GM10248 (cell line): ENCODE measurements around the gene WDR88.

Source experiments
- CTCF ChIA-PET: fragments of 300-600 bp; sonication (Branson Sonifier 250); formaldehyde crosslinking; extraction: SDS; loops from one replicate; lab custom pipeline; 2021; ENCODE audit warnings: antibody characterized with exemption; lab: Yijun Ruan, JAX
- POLR2A ChIA-PET: fragments of 350-650 bp; sonication (Branson Sonifier 250); formaldehyde crosslinking; extraction: SDS; loops from one replicate; lab custom pipeline; 2020; ENCODE audit warnings: antibody characterized with exemption; lab: Yijun Ruan, JAX
- DNase-seq: peaks from one replicate; pipeline ENCODE4 v3.0.0; 2012; ENCODE audit errors: extremely low spot score
- CTCF ChIP-seq: IDR thresholded peaks from 2 replicates; pipeline ENCODE4 v1.5.1; 2012; ENCODE audit warnings: mild to moderate bottlenecking, low read depth; ENCODE audit errors: extremely low read depth, missing control alignments, control extremely low read depth

The WDR88 gene

GRCh38 chr19:33094436-33095067 is 37.4 kb upstream of the WDR88 start:
- ChIA-PET POLR2A (no interaction called here), CTCF (interaction anchor here (1.6 kb wide), 1 partner anchor 32 kb away, joined by 3 read pairs; no protein-coding TSS in a partner anchor)
- no peak for TF ChIP-seq CTCF
- no peak for DNase-seq

- POLR2A ChIA-PET, result no interaction called here
- CTCF ChIA-PET, result interaction anchor here (1.0 kb wide), 1 partner anchor 29 kb away, joined by 3 read pairs; no protein-coding TSS in a partner anchor
- no peak for DNase-seq
- TF ChIP-seq CTCF, result no peak
Observed at GRCh38 chr19:33096005-33096404, 35.9 kb upstream of the WDR88 start.

GRCh38 chr19:33098055-33098534 is 33.8 kb upstream of the WDR88 start:
- no peak for TF ChIP-seq CTCF
- DNase-seq, result no peak
- CTCF ChIA-PET, result no interaction called here
- POLR2A ChIA-PET, result no interaction called here

- ChIA-PET POLR2A (no interaction called here), CTCF (no interaction called here)
- DNase-seq, result peak; percentile 3
- TF ChIP-seq CTCF, result no peak
Observed at GRCh38 chr19:33100894-33101644, 30.8 kb upstream of the WDR88 start.

GRCh38 chr19:33102893-33103292 is 29.0 kb upstream of the WDR88 start:
- POLR2A ChIA-PET, result no interaction called here
- CTCF ChIA-PET, result interaction anchor here (2.0 kb wide), 1 partner anchor 23 kb away, joined by 13 read pairs; no protein-coding TSS in a partner anchor
- no peak for DNase-seq
- TF ChIP-seq CTCF, result no peak

GRCh38 chr19:33108161-33108560 is 23.8 kb upstream of the WDR88 start:
- ChIA-PET CTCF (no interaction called here), POLR2A (no interaction called here)

More at GRCh38 chr19:33108161-33108560, 23.8 kb upstream of the WDR88 start:
- no peak for DNase-seq
- TF ChIP-seq CTCF, result no peak
